Esophagus muscularis mucosa (tissue), 4 donors: Measurements from ENCODE around the gene ADGRG1. TPM values are rescaled to one million over a fixed set of nuclear protein-coding genes. Genes with fewer than 3 reads are reported as not detected.

ENCODE experiments used
- DNase-seq: peaks from one replicate; pipeline ENCODE4 v3.0.0-alpha.2; 2017; ENCODE audit errors: extremely low spot score
- H3K27ac ChIP-seq, 4 donors: fragments of 200-600 bp; sonication (generic); replicated peaks in 1 of 4; 1 replicate in 3 of 4; 2 replicates in 1 of 4; pipeline ENCODE4 v1.5.1; 2016 to 2019; ENCODE audit warnings: mild to moderate bottlenecking in 1 of 4
- H3K27me3 ChIP-seq, 4 donors: fragments of 200-600 bp; sonication (generic); one replicate each; pipeline versions ENCODE4 v1.5.1 to v1.6.0; 2016 to 2019
- H3K36me3 ChIP-seq, 4 donors: fragments of 200-600 bp; sonication (generic); one replicate each; pipeline ENCODE4 v1.5.1; 2016 to 2019
- H3K4me1 ChIP-seq, 4 donors: fragments of 200-600 bp; sonication (generic); one replicate each; pipeline ENCODE4 v1.5.1; 2016 to 2019
- H3K4me3 ChIP-seq, 4 donors: fragments of 200-600 bp; sonication (generic); 1 replicate in 2 of 4; 2 replicates in 2 of 4; pipeline ENCODE4 v1.5.1; 2016 to 2019; ENCODE audit warnings: mild to moderate bottlenecking in 4 of 4, moderate library complexity in 1 of 4
- H3K9me3 ChIP-seq, 4 donors: fragments of 200-600 bp; sonication (generic); 1 replicate in 3 of 4; 2 replicates in 1 of 4; pipeline ENCODE4 v1.5.1; 2016 to 2019
- EP300 ChIP-seq: sonication (generic); formaldehyde crosslinking; IDR thresholded peaks from one replicate; pipeline ENCODE4 v1.6.1; 2017; ENCODE audit warnings: antibody characterized with exemption
- POLR2A ChIP-seq: fragments of 450-650 bp; IDR thresholded peaks from one replicate; pipeline ENCODE4 v1.6.1; 2017; ENCODE audit warnings: antibody characterized with exemption, moderate library complexity, mild to moderate bottlenecking, low read depth
- POLR2AphosphoS5 ChIP-seq, 2 donors: sonication (generic); formaldehyde crosslinking; IDR thresholded peaks; one replicate each; pipeline ENCODE4 v1.6.1; 2017; ENCODE audit warnings: antibody characterized with exemption in 2 of 2
- WGBS: methylation state at CpG from one replicate; pipeline ENCODE4 v1.1.5; 2018; 5-methylcytosine and 5-hydroxymethylcytosine counted together
- intact Hi-C: fragments of 100-400 bp; cut with DNase I; formaldehyde crosslinking; loops from one replicate; pipeline ENCODE4 v1.15.1; 2023
- total RNA-seq, 4 donors: library from RNA; depleted of rRNA; stranded (reverse); fragments of >200 nt; gene quantifications; one replicate each; pipeline versions ENCODE4 v1.1.0 to v1.2.1, GENCODE V29; 2016
- TF ChIP-seq, protein P1 (sequence below), 3 experiments: fragments of 200-600 bp in 2 of 3; fragments of 450-650 bp in 1 of 3; sonication (generic) in 2 of 3; IDR thresholded peaks; one replicate each; pipeline ENCODE4 v1.5.1; 2017 to 2019; ENCODE audit warnings: antibody characterized with exemption in 3 of 3, mild to moderate bottlenecking in 2 of 3, moderate library complexity in 1 of 3

Gene ADGRG1
- total RNA-seq, 4 donors from 2014 or later = 17.4 to 21.4 (median 19.1) TPM

GRCh38 chr16:57694725-57695679 is 66.6 kb downstream of the ADGRG1 start, which contains the start of gene DRC7:
DRC7 (plus strand) TSS chr16:57694806; CDS start chr16:57697950, 3,144 bp downstream.
- no peaks in the 10 kb centered on the region for H3K36me3 ChIP-seq
- DNase-seq = no peak
- H3K27ac ChIP-seq = no peak within 1 kb of the TSS
- H3K4me1 ChIP-seq = peaks cover 0 to 4% (median 0%) of the 10 kb centered on the region in 4 donors
- no peaks in the 10 kb centered on the region for H3K9me3 ChIP-seq
- intact Hi-C loops = no loop called here
- H3K27me3 ChIP-seq = peaks cover 0 to 15% (median 0%) of the 10 kb centered on the region in 4 donors
- 45% methylated on average over 6 of the region's 8 CpGs for WGBS
- peak within 1 kb of the TSS in 3 of 4 donors; percentile 9 to 21 (median 18) for H3K4me3 ChIP-seq
- no peak for TF ChIP-seq POLR2AphosphoS5 (IDR thresholded peaks at IDR 0.05)
- no peak for TF ChIP-seq POLR2A
- TF ChIP-seq, protein P1, sequence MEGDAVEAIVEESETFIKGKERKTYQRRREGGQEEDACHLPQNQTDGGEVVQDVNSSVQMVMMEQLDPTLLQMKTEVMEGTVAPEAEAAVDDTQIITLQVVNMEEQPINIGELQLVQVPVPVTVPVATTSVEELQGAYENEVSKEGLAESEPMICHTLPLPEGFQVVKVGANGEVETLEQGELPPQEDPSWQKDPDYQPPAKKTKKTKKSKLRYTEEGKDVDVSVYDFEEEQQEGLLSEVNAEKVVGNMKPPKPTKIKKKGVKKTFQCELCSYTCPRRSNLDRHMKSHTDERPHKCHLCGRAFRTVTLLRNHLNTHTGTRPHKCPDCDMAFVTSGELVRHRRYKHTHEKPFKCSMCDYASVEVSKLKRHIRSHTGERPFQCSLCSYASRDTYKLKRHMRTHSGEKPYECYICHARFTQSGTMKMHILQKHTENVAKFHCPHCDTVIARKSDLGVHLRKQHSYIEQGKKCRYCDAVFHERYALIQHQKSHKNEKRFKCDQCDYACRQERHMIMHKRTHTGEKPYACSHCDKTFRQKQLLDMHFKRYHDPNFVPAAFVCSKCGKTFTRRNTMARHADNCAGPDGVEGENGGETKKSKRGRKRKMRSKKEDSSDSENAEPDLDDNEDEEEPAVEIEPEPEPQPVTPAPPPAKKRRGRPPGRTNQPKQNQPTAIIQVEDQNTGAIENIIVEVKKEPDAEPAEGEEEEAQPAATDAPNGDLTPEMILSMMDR (IDR thresholded peaks at IDR 0.05) = no peak
- no peak for TF ChIP-seq EP300

- DNase-seq = no peak
- no peak overlapping the region for H3K4me3 ChIP-seq
- H3K4me1 ChIP-seq = peaks cover 0 to 4% (median 0%) of the 10 kb centered on the region in 4 donors
- H3K27me3 ChIP-seq = peaks cover 0 to 10% (median 0%) of the 10 kb centered on the region in 4 donors
- no peaks in the 10 kb centered on the region for H3K9me3 ChIP-seq
- TF ChIP-seq, protein P1 (IDR thresholded peaks at IDR 0.05) = no peak
- TF ChIP-seq POLR2AphosphoS5 (IDR thresholded peaks at IDR 0.05) = no peak
- H3K36me3 ChIP-seq = no peaks in the 10 kb centered on the region
- WGBS = 69% methylated on average over 5 of the region's 5 CpGs
- intact Hi-C loops = no loop called here
- no peak overlapping the region for H3K27ac ChIP-seq
These were observed 67.2 kb downstream of the ADGRG1 start for GRCh38 chr16:57695680-57696069.

DNA sequence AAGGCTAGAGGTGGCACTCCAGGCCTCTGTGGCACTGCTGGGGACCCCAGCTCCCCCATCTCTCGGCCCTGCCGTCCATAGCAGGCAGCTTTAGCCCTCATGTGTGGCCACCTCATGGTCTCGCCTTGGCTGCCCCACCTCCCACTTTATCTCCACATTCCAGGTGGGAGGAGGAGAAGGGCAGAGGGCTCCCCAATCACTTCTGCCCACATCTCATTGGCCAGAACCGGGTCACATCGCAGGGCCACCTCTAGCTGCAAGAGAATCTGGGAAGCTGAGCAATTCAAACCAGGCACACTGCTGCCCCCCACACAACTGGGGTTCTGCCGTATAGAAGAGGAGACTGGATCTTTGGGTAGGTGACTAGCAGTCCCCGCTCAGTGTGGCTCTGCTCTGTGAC is 67.8 kb downstream of the ADGRG1 start:
- H3K4me3 ChIP-seq = no peak overlapping the region
- no peaks in the 10 kb centered on the region for H3K36me3 ChIP-seq
- peaks cover 0 to 7% (median 0%) of the 10 kb centered on the region in 4 donors for H3K27me3 ChIP-seq
- no peak for DNase-seq
- 92% methylated on average over 7 of the region's 7 CpGs for WGBS
- H3K4me1 ChIP-seq = peaks cover 0 to 4% (median 0%) of the 10 kb centered on the region in 4 donors
- H3K27ac ChIP-seq = no peak overlapping the region
- intact Hi-C loops = no loop called here
- no peaks in the 10 kb centered on the region for H3K9me3 ChIP-seq
- TF ChIP-seq POLR2AphosphoS5 (IDR thresholded peaks at IDR 0.05) = no peak
- TF ChIP-seq, protein P1 (IDR thresholded peaks at IDR 0.05) = no peak
- TF ChIP-seq EP300 = no peak
- TF ChIP-seq POLR2A = no peak

GRCh38 chr16:57697896-57698537 is 69.6 kb downstream of the ADGRG1 start:
- WGBS = 90% methylated on average over 15 of the region's 17 CpGs
- TF ChIP-seq POLR2A (no peak), POLR2AphosphoS5 (IDR thresholded peaks at IDR 0.05) (no peak), EP300 (no peak)
- TF ChIP-seq, protein P1 (IDR thresholded peaks at IDR 0.05) = no peak

More at GRCh38 chr16:57697896-57698537, 69.6 kb downstream of the ADGRG1 start:
- Histone ChIP-seq H3K4me3 (no peak overlapping the region), H3K27ac (no peak overlapping the region), H3K27me3 (no peaks in the 10 kb centered on the region), H3K36me3 (no peaks in the 10 kb centered on the region), H3K4me1 (peaks cover 0 to 4% (median 0%) of the 10 kb centered on the region in 4 donors), H3K9me3 (no peaks in the 10 kb centered on the region)
- intact Hi-C loops = no loop called here
- DNase-seq = no peak
